ENCODE data around the gene EME2. TPM values are rescaled to one million over a fixed set of nuclear protein-coding genes. Genes with fewer than 3 reads are reported as not detected.

The EME2 gene
- total RNA-seq, 1 donor from 2014 or later: 6.8 TPM

- DNase-seq (ENCODE audit: low read depth): no peak
- TF ChIP-seq CTCF (IDR thresholded peaks at IDR 0.05; ENCODE audit: insufficient read depth, low read length, poor library complexity, severe bottlenecking): no peak
- Histone ChIP-seq H3K36me3 (ENCODE audit: control insufficient read depth, insufficient read depth, low read length) (peaks cover 1% of the 10 kb centered on the region), H3K4me3 (ENCODE audit: low read depth, low read length) (no peak overlapping the region), H3K27me3 (ENCODE audit: control insufficient read depth, insufficient read depth, low read length) (no peaks in the 10 kb centered on the region)
Measured at GRCh38 chr16:1747934-1748333, 24.7 kb upstream of the EME2 start.

- no peak overlapping the region for H3K4me3 ChIP-seq (ENCODE audit: low read depth, low read length)
- H3K36me3 ChIP-seq (ENCODE audit: control insufficient read depth, insufficient read depth, low read length): peaks cover 1% of the 10 kb centered on the region
- H3K27me3 ChIP-seq (ENCODE audit: control insufficient read depth, insufficient read depth, low read length): no peaks in the 10 kb centered on the region
- no peak for TF ChIP-seq CTCF (IDR thresholded peaks at IDR 0.05; ENCODE audit: insufficient read depth, low read length, poor library complexity, severe bottlenecking)
- no peak for DNase-seq (ENCODE audit: low read depth)
Measured at GRCh38 chr16:1749152-1750117, 23.2 kb upstream of the EME2 start.

- peaks cover 3% of the 10 kb centered on the region for H3K36me3 ChIP-seq (ENCODE audit: control insufficient read depth, insufficient read depth, low read length)
- no peak for DNase-seq (ENCODE audit: low read depth)
- H3K4me3 ChIP-seq (ENCODE audit: low read depth, low read length): no peak overlapping the region
- TF ChIP-seq CTCF (IDR thresholded peaks at IDR 0.05; ENCODE audit: insufficient read depth, low read length, poor library complexity, severe bottlenecking): no peak
- H3K27me3 ChIP-seq (ENCODE audit: control insufficient read depth, insufficient read depth, low read length): no peaks in the 10 kb centered on the region
Measured at GRCh38 chr16:1751946-1752345, 20.7 kb upstream of the EME2 start.

- Histone ChIP-seq H3K36me3 (ENCODE audit: control insufficient read depth, insufficient read depth, low read length) (peaks cover 3% of the 10 kb centered on the region), H3K4me3 (ENCODE audit: low read depth, low read length) (no peak overlapping the region), H3K27me3 (ENCODE audit: control insufficient read depth, insufficient read depth, low read length) (no peaks in the 10 kb centered on the region)
- DNase-seq (ENCODE audit: low read depth): no peak
- TF ChIP-seq CTCF (IDR thresholded peaks at IDR 0.05; ENCODE audit: insufficient read depth, low read length, poor library complexity, severe bottlenecking): no peak
Measured at GRCh38 chr16:1752853-1753252, 19.8 kb upstream of the EME2 start.

- Histone ChIP-seq H3K36me3 (ENCODE audit: control insufficient read depth, insufficient read depth, low read length) (peaks cover 2% of the 10 kb centered on the region), H3K27me3 (ENCODE audit: control insufficient read depth, insufficient read depth, low read length) (no peaks in the 10 kb centered on the region), H3K4me3 (ENCODE audit: low read depth, low read length) (no peak overlapping the region)
- no peak for TF ChIP-seq CTCF (IDR thresholded peaks at IDR 0.05; ENCODE audit: insufficient read depth, low read length, poor library complexity, severe bottlenecking)
- DNase-seq (ENCODE audit: low read depth): no peak
Measured at GRCh38 chr16:1754204-1754603, 18.4 kb upstream of the EME2 start.

Data from kidney epithelial cell (primary cell).